IPS-20b (cell line): Measurements from ENCODE around the gene CDON.
"Not testable (repeated sequence)": the region's sequence is repeated elsewhere in the genome, so short reads cannot be mapped to it uniquely, and the experiment has no call there.

Experiments
- H3K27ac ChIP-seq: one replicate; pipeline ENCODE4 v1.5.1; 2013; ENCODE audit warnings: low read length
- H3K27me3 ChIP-seq: 2 replicates; pipeline ENCODE4 v1.6.1; 2013; ENCODE audit warnings: mild to moderate bottlenecking, low read length, inconsistent platforms; ENCODE audit not compliant: insufficient read depth
- H3K36me3 ChIP-seq: 2 replicates; pipeline ENCODE4 v1.6.1; 2013; ENCODE audit warnings: low read depth, mild to moderate bottlenecking, inconsistent platforms, low read length, moderate library complexity; ENCODE audit not compliant: insufficient read depth
- H3K4me1 ChIP-seq: 2 replicates; pipeline ENCODE4 v1.6.1; 2013; ENCODE audit warnings: mild to moderate bottlenecking, control low read depth, inconsistent platforms, low read length, moderate library complexity; ENCODE audit not compliant: insufficient read depth
- H3K4me3 ChIP-seq: 2 replicates; pipeline ENCODE4 v1.5.1; 2013; ENCODE audit warnings: mild to moderate bottlenecking, low read length, inconsistent platforms
- H3K9ac ChIP-seq: 2 replicates; pipeline ENCODE4 v1.6.1; 2013; ENCODE audit warnings: low read depth, mild to moderate bottlenecking, inconsistent platforms, low read length, moderate library complexity
- H3K9me3 ChIP-seq: 2 replicates; pipeline ENCODE4 v1.6.1; 2013; ENCODE audit warnings: mild to moderate bottlenecking, low read depth, low read length, inconsistent platforms; ENCODE audit not compliant: insufficient read depth

The CDON gene

DNA sequence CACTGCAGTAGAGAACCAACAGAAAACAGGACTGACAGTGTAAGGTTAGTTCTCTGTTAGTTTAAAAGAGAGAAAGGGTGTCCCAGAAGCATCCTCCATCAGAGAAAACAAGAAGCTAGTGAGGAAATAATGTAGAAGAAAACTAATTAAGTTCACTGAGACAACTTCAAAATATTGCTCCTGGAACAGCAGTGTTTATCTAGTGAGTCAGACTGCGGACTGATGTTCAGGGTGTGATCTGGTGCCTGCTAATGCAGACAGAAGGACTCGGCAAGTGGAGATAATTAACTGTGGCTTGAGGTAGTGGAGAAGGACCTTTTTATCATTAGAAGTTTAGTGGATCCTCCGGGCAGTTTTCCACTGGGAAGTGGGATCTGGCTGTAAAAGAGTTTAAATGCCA, 55.4 kb downstream of the CDON start:
- peaks cover 44% of the 10 kb centered on the region for H3K36me3 ChIP-seq
- H3K4me3 ChIP-seq: no peak overlapping the region
- no peak overlapping the region for H3K27ac ChIP-seq
- no peak overlapping the region for H3K9ac ChIP-seq
- H3K4me1 ChIP-seq: peaks cover 4% of the 10 kb centered on the region; the same call in 1 of the 2 replicates
- H3K27me3 ChIP-seq: no peaks in the 10 kb centered on the region
- H3K9me3 ChIP-seq: no peaks in the 10 kb centered on the region

DNA sequence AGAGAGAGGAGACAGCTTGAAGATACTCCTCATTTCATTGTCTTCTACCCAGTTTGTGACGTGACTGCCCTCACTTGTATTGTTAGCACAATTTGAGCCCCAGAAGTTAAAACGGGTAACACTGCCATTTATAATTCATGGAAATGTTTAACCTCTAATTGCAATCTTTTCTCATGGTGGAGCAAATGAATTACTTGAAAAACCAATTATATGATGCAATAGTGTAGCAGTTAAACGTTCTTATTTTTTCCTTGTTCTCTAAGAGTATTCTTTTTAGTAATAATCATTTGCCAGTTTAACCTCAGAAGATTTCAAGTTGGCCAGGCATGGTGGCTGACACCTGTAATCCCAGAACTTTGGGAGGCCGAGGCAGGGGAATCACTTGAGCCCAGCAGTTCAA, 56.6 kb downstream of the CDON start:
- no peak overlapping the region for H3K4me3 ChIP-seq
- no peaks in the 10 kb centered on the region for H3K4me1 ChIP-seq
- no peak overlapping the region for H3K27ac ChIP-seq
- no peaks in the 10 kb centered on the region for H3K9me3 ChIP-seq
- H3K27me3 ChIP-seq: no peaks in the 10 kb centered on the region
- H3K36me3 ChIP-seq: peaks cover 53% of the 10 kb centered on the region
- H3K9ac ChIP-seq: no peak overlapping the region

DNA sequence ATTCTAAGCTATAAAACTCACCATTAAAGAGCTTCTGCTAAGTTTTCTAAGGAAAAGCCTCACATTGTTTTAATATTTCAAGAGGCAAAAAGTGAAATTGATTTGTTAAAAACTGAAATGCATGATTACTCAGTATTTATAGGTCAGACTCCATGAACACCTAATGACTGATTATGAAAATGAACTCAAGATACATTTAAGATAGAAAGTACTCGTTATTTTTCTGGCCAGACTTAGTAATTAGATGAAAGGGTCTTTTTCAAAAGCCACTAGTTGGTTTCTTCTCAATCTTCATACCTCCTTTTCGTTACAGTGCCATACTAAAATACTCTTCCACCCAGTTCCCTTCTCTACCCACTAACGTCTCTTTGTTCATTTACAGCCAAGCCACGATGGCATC, 60.5 kb downstream of the CDON start:
- peaks cover 59% of the 10 kb centered on the region for H3K36me3 ChIP-seq

DNA sequence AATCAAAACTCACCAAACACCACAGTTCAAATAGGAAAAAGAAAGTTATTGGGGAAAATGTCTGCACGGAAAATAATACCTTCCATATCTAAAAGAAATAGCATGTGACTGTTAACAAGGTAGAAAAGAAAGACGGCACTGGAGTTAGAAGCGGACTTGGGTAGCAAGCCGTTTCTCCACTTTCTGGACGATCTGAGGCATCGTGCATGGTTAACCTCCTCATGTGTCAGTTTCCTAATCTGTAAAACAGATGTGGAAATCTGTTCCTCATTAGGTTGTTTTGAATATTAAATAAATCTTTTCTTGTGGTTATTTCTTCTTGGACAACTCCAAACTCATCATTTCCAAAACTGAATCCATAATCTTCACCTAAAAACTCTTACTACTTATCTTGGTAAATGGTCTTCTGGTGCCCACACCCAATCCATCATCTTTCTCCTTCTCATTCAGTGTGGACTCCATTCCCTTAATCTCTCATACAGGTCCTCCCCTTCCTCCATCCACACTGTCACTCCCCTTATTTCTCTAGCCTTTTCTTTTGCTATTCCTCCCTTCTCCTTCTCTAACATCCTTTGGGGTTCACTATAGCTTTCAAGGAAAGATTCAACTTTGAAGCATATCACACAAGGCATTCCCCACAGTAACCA, 63.3 kb downstream of the CDON start:
- peaks cover 58% of the 10 kb centered on the region for H3K36me3 ChIP-seq
- no peaks in the 10 kb centered on the region for H3K9me3 ChIP-seq
- no peaks in the 10 kb centered on the region for H3K4me1 ChIP-seq
- no peaks in the 10 kb centered on the region for H3K27me3 ChIP-seq
- H3K27ac ChIP-seq: no peak overlapping the region
- no peak overlapping the region for H3K4me3 ChIP-seq
- no peak overlapping the region for H3K9ac ChIP-seq

More for the DNA sequence above, 60.5 kb downstream of the CDON start:
- H3K4me3 ChIP-seq: no peak overlapping the region
- no peaks in the 10 kb centered on the region for H3K9me3 ChIP-seq
- H3K27me3 ChIP-seq: no peaks in the 10 kb centered on the region
- no peak overlapping the region for H3K9ac ChIP-seq
- no peak overlapping the region for H3K27ac ChIP-seq
- no peaks in the 10 kb centered on the region for H3K4me1 ChIP-seq

DNA sequence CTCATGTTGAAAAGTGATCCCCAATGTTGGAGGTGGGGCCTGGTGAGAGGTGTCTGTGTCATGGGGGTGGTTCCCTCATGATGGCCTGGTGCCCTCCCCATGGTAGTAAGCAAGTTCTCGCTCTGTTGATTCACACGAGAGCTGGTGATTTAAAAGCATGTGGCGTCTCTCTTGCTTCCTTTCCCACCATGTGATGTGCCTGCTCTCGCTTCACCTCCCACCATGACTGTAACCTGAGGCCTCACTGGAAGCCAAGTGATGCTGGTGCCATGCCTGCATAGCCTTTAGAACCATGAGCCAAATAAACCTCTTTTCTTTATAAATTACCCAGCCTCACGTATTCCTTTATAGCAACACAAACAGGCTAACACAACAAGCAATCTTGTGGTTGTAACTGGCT, 64.4 kb downstream of the CDON start:
- Histone ChIP-seq H3K36me3 (peaks cover 62% of the 10 kb centered on the region), H3K27ac (no peak overlapping the region), H3K4me1 (no peaks in the 10 kb centered on the region), H3K9me3 (no peaks in the 10 kb centered on the region), H3K27me3 (no peaks in the 10 kb centered on the region), H3K9ac (no peak overlapping the region), H3K4me3 (no peak overlapping the region)

DNA sequence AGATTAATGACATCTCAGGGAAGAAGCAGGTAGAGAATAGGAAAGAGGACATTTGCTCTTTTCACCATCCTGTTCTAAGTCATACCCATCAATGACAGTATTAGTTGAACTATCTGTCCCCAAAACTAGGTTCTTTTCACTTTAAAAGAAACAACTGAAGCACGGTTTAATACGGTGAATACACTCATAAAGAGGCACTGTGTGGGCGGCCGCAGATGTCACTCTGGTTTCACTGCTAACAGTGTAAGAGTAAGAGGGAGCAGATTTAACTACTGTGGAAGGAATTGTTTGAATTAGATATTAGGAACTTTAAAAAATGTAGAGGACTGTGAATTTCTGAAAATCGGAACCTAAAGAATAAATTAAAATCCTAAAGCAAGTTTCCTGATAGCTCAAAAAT, 67.4 kb downstream of the CDON start:
- 0 out of 2 replicates have a peak, but pooled peaks cover 4% of the 10 kb centered on the region for H3K4me1 ChIP-seq
- peaks cover 48% of the 10 kb centered on the region for H3K36me3 ChIP-seq
- no peak overlapping the region for H3K4me3 ChIP-seq
- no peak overlapping the region for H3K9ac ChIP-seq
- H3K27me3 ChIP-seq: no peaks in the 10 kb centered on the region
- H3K9me3 ChIP-seq: no peaks in the 10 kb centered on the region
- no peak overlapping the region for H3K27ac ChIP-seq

DNA sequence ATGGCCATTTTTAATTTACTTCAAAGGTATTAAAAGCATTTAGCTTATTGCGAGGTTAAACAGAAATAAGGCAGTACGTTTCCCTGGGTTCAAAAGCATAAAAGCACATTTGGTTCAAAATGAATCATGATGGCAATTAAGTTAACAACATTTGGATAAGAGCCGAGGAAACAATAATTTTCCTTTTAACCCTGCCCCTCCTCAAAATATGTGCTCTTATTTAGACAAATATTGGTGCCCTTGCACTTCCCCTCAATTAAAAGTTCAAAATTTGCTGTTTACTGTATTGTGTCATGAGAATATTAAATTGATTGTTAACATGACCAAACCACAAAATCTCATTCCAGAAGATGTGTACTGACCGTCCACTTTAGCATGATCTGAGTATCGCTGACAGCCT, 68.2 kb downstream of the CDON start:
- H3K4me1 ChIP-seq: 0 out of 2 replicates have a peak, but pooled peaks cover 4% of the 10 kb centered on the region

DNA sequence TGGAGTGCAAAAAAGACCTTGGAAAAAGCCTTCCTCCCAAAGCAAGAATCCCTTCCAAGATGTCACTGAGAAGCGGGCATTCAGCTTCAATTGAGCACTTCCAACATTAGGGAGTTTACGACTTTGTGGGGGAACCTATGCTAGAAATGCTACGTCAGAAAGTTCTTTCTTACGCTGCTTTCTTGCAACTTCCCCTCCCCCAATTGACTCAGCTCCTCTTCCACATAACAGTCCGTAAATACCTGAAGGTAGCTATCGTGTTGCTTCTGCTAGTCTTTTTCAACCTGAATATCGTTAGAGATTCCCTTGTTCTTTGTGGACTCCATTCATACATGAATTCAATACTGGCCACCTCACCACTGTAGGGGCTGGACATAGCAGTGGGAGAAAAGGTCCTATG, 69.8 kb downstream of the CDON start:
- Histone ChIP-seq H3K36me3 (peaks cover 50% of the 10 kb centered on the region; the same call in 1 of the 2 replicates), H3K27ac (no peak overlapping the region), H3K27me3 (no peaks in the 10 kb centered on the region), H3K9ac (no peak overlapping the region), H3K4me3 (no peak overlapping the region), H3K9me3 (no peaks in the 10 kb centered on the region), H3K4me1 (0 out of 2 replicates have a peak, but pooled peaks cover 4% of the 10 kb centered on the region)

More for the DNA sequence above, 68.2 kb downstream of the CDON start:
- Histone ChIP-seq H3K4me3 (no peak overlapping the region), H3K9me3 (no peaks in the 10 kb centered on the region), H3K36me3 (peaks cover 50% of the 10 kb centered on the region), H3K9ac (no peak overlapping the region), H3K27me3 (no peaks in the 10 kb centered on the region), H3K27ac (no peak overlapping the region)

DNA sequence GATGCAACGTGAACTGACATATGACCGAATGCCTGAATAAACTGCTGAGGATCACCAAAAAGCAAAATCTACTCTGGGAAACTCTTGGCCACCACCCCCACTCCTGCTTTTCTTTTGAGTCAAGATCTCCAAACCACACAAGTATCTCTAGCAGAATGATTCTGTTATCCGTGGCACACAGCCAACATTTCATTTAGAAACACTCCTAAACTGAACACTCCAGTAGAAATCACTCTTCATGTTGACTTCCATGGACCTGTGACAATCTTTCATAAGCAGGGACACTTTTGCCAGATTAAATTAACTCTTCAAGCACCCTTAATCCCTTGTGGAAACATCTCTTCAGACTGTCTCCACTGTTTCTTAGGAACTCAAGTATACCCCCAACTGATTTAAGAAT, 72.4 kb downstream of the CDON start:
- H3K27me3 ChIP-seq: no peaks in the 10 kb centered on the region
- H3K4me1 ChIP-seq: 0 out of 2 replicates have a peak, but pooled peaks cover 4% of the 10 kb centered on the region
- H3K9me3 ChIP-seq: no peaks in the 10 kb centered on the region
- no peak overlapping the region for H3K27ac ChIP-seq
- no peak overlapping the region for H3K9ac ChIP-seq
- peaks cover 41% of the 10 kb centered on the region; the same call in 1 of the 2 replicates for H3K36me3 ChIP-seq
- no peak overlapping the region for H3K4me3 ChIP-seq

DNA sequence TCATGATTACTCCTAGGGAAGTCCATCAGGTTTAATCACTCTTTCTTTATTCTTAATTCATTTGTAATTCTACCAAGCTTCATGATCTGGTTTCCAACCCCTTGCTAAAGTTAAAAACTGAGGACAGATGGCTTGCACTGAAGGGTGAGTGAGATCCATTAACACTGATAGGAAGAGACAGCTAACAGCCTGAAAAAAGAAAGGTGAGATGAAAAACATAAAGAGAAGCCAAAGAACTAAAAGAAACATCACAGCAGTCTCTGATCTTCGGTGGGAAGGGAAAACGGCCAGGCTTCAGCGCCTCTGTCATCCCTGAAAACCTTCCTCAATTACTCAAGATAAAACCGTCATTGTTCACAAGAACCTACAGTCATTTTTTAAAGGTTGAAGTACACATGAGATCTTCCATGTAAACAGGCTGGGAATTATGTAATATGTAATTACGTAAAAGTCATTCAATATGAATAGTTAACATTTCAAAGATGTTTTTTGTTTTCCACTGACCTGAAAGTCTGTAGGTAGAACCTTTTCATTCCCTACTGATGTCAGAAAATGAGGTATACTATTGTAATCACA, 75.5 kb downstream of the CDON start:
- Histone ChIP-seq H3K4me3 (no peak overlapping the region), H3K9me3 (no peaks in the 10 kb centered on the region), H3K27me3 (no peaks in the 10 kb centered on the region), H3K36me3 (peaks cover 45% of the 10 kb centered on the region), H3K27ac (no peak overlapping the region), H3K4me1 (no peaks in the 10 kb centered on the region), H3K9ac (no peak overlapping the region)

DNA sequence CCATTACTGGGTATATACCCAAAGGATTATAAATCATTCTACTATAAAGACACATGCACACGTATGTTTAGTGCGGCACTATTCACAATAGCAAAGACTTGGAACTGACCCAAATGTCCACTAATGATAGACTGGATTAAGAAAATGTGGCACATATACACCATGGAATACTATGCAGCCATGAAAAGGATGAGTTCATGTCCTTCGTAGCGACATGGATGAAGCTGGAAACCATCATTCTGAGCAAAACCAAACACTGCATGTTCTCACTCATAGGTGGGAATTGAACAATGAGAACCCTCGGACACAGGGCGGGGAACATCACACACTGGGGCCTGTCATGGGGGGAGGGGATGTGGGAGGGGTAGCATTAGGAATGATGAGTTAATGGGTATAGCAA, 76.7 kb downstream of the CDON start:
- not testable (repeated sequence) for H3K9me3 ChIP-seq, H3K27me3 ChIP-seq, H3K4me1 ChIP-seq, H3K9ac ChIP-seq, H3K27ac ChIP-seq, H3K4me3 ChIP-seq
- H3K36me3 ChIP-seq: peaks cover 49% of the 10 kb centered on the region

DNA sequence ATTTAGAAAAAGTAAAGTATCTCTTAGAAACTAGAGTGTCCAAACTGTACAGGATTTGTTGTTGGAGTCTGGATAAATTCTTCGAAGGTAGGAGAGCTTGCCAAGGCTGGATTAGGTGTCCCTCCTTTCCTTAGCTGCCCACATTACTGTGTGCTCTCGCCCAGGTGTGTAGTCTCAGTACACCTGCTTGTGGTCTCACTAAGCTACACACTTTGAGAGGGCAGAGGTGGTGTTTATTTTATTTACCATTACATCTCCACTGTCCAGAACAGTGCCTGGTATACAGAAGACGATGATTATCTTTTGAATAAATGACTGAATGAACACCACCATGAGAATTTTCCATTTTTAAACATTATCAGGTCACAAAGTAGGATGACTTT, 80.3 kb downstream of the CDON start:
- no peaks in the 10 kb centered on the region for H3K27me3 ChIP-seq
- H3K27ac ChIP-seq: no peak overlapping the region
- H3K4me3 ChIP-seq: no peak overlapping the region
- H3K36me3 ChIP-seq: peaks cover 33% of the 10 kb centered on the region
- H3K4me1 ChIP-seq: peaks cover 12% of the 10 kb centered on the region; the same call in 1 of the 2 replicates
- no peak overlapping the region for H3K9ac ChIP-seq
- no peaks in the 10 kb centered on the region for H3K9me3 ChIP-seq
